GM19455 (cell line): Measurements from ENCODE around the gene PTPMT1.
"Not testable (repeated sequence)": the region's sequence is repeated elsewhere in the genome, so short reads cannot be mapped to it uniquely, and the experiment has no call there.

Experiments used
- ATAC-seq: cut with Tn5 transposase; IDR thresholded peaks from one replicate; pipeline ENCODE4 v1.9.1; 2021; ENCODE audit not compliant: unreplicated experiment

The PTPMT1 gene, protein sequence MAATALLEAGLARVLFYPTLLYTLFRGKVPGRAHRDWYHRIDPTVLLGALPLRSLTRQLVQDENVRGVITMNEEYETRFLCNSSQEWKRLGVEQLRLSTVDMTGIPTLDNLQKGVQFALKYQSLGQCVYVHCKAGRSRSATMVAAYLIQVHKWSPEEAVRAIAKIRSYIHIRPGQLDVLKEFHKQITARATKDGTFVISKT

DNA sequence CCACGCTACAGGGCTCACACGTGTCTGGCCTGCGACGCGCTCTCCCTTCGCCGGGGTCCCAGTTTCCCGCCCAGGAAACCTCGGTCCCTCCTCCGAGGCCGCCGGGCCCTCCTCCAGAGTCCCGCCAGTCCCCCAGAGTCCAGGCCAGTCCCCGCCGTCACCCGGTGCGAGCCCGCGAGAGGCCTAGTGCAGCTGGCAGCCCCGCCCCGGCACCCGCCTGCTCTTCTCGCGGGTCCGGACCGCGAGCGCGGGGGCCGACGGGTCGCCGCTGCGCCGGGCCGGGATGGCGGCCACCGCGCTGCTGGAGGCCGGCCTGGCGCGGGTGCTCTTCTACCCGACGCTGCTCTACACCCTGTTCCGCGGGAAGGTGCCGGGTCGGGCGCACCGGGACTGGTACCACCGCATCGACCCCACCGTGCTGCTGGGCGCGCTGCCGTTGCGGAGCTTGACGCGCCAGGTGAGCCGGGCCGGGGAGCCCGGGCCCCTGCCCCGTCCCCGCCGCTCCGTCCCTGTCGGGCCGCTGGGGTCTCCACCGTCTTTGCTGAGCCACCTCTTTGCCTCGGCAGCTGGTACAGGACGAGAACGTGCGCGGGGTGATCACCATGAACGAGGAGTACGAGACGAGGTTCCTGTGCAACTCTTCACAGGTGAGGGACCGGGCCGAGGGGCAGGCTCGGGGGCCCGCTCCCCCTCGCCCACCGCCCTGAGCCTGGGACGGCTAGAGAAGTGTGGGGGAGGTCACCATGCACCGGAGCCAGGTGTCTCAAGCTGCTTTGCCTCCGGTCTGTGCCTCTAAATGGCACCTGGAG, at the start of gene PTPMT1:
Gene PTPMT1, plus strand, starts transcription at position 260 of the 809 bp plus-strand sequence. Its CDS starts 24 bp downstream, at position 284.
- ATAC-seq: peak; percentile 89

DNA sequence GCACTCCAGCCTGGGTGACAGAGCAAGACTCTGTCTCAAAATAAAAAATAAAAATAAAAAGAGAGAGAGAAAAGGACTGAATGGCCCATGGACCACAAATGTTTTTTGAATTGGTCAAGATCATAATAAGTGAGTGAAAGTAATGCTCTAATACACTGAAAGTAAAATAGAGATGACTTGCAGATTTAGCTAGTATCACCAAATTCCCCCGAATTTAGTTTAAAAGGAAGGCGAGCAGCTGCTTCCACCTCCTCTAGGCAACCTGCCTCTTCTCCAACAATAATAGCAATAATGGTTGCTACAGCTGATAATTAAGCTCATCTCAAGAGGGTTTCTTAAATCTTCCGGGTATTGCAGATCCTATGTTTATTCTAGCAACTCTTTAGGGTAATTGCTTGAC, 49.2 kb upstream of the PTPMT1 start:
- no peak for ATAC-seq

DNA sequence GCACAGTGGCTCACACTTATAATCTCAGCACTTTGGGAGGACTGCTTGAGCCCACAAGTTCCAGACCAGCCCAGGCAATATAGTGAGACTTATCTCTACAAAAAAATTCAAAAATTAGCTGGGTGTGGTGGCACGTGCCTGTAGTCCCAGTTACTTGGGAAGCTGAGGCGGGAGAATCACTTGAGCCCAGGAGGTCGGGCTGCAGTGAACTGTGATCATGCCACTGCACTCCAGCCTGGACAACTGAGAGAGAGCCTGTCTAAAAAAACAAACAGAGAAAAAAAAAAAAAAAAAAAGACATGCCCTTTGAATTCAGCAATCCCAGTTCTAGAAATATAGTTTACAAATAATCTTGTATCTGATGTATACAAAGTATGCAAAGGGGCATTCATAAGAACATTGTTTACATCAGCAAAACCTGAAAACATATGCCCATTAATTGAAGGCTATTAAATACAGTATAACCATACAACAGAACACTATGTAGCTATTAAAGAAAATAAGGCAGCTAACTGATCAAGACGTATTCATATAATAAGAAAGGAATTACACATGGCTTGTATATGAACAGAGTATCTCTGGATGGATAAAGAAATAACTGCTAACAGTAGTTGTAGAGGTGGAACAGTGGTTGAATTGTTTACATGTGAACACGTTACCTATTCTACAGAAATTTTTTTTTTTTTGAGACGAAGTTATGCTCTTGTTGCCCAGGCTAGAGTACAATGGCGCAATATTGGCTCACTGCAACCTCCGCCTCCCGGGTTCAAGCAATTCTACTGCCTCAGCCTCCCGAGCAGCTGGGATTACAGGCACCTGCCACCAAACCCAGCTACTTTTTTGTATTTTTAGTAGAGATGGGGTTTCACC, 48.2 kb upstream of the PTPMT1 start:
- no peak for ATAC-seq

DNA sequence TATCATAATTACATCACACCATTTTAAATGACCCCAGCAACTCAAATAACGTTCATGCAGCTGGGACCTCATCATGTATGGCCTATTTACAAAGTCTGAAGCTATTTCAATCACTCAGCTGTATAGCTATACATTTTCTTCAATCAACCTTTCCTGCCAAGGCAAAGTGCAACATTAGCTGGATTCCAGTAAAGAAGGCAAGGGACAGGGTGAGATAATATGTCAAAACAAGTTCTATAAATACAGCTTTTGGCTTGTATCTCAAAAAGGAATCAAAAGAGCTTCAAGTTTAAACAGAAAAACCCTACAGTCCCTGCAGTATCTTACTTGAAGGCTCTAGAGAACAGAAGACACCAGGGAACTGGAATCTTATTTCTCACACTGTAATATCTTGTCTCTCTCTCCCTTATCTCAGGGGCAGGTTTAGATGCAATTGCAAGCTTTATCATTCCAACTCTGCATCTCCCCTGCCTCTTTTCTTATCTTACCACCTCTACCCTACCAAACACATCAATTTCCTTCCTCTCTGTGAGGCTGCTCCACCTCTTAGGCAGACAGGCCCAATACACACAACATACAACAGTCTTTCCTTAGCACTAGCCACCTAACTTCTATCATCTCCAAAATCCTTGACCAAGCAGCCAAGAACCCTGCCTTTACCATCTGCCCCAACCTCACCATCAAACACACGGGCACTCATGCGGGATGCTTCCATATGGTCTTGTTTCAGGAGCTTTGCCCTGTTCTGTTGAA, 47.0 kb upstream of the PTPMT1 start:
- ATAC-seq: no peak

DNA sequence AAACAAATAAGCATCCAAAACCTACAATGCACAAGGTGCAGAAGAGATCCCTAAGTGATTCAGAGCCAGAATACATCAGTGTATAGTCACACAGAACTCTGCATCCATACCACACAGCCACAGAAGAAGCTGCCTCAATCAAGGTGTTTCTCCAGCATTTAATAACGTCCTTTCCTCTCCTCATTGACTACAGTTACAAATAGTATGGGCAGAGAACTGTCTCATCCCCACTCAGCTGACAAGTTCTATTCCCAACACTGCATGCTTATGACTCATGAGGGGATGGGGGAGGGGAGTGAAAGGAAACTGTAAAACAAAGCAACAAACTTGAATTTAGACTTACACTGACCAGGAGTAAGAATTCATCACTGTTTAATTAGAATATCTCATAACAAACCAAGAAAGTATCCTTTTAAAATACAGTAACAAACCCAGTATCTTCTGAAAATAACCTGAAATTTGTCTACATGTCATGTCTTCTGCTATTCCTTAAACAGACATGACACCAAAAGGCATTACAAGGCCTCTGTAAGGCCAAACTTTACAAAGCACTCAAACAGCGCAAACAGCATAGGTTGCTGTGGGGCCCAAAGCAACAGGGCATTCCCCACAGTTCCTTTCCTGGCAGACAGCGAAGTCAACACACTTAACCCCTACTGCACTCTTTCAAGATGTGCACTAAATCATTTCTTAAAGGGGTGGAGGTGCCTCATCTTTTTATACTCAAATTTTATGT, 41.7 kb upstream of the PTPMT1 start:
- no peak for ATAC-seq

DNA sequence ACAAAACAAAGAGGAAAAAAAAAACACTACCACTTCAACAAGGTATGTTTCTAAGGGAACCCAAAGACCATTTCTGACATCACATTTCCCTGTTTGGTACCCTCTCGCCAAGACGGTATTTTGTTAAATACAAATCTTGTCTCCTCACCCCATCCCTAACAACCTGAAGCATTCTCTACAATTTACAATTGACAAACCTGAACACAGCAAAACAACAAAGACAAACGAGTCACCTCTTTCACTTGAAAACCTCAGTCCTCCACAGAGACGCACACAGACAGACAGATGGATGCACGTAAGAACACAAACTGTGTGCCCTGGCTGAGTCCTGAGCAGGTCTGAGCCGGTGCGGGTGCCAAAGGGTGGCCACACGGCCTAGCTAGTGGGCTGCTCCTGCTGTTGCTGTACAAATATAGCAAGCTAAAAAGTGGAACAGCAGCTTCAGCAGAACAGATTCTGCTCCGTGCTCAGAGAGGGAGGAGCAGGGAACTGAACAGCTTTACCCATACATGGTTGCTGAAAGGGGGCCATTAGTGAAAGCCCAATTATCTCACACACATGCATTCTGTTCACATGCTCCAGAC, 41.0 kb upstream of the PTPMT1 start:
- ATAC-seq: no peak

DNA sequence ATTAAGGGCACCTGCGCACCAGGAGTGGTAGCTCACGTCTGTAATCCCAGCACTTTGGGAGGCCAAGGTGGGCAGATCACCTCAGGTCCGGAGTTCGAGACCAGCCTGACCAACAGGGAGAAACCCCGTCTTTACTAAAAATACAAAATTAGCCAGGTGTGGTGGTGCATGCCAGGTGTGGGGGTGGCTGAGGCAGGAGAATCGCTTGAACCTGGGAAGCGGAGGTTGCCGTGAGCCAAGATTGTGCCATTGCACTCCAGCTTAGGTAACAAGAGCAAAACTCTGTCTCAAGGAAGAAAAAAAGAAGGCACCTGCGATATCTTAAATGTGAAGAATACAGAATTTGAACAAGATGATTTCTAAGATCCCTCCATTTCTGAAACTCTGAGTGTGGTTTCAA, 39.4 kb upstream of the PTPMT1 start:
- not testable (repeated sequence) for ATAC-seq

DNA sequence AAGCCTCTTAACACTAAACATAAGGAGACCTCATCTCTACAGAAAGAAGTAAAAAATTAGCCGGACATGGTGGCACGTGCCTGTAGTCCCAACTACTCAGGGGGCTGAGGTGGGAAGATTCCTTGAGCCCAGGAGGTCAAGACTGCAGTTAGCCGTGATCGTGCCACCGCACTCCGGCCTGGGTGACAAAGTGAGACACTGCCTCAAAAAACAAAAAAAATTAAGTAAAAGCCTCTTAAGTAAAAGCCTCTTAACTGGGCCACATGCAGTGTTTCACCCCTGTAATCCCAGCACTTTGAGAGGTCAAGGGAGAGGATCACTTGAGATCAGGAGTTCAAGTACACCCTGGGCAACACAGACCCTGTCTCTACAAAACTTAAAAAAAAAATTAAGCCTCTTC, 38.2 kb upstream of the PTPMT1 start:
- ATAC-seq: no peak

DNA sequence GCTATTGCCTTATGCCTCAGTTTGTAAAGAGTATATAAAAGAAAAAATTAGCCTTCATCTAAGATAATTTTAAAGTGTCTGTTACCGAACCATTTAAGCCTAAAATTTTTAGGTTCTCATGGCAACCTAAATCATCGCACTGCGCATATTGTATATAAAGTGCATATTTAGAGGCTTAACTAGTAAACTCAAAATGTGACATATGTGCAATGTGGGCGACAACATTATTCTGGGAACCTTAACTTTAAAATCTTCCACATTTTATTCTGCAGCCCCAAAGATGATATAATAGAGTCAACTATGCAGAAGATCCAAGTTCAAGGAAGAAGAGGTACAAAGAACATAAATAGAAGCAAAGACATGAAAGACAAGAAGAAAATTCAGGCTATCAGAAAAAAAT, 35.4 kb upstream of the PTPMT1 start:
- ATAC-seq: no peak

DNA sequence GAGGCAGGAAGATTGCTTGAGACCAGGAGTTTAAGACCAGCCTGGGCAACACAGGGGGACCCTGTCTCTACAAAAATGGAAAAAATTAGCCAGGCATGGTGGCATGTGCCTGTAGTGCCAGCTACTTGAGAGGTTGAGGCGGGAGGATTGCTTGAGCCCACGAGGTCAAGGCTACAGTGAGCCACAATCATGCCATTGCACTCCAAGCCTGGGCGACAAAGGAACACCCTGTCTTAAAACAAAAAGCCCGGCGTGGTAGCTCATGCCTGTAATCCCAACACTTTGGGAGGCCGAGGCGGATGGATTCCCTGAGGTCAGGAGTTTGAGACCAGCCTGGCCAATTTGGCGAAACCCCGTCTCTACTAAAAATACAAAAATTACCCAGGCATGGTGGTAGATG, 34.7 kb upstream of the PTPMT1 start:
- not testable (repeated sequence) for ATAC-seq

DNA sequence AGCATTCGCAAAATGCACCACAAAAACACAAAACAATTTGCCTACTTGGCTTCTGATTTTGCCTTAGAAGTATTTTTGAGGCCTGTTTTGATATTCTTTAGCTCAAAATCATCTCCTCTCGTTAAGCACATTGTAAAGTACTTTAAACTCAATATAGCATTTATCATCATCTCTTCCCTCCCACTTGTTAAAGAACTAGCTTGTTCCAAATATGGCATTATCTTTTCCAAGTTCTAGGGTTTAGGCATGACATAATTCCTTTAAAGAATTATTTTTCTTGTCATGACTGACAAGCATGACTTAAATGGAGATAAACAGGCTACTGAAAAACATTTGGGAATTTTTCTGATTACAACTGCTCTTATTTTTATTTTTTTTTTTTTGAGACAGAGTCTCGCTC, 33.7 kb upstream of the PTPMT1 start:
- ATAC-seq: no peak

DNA sequence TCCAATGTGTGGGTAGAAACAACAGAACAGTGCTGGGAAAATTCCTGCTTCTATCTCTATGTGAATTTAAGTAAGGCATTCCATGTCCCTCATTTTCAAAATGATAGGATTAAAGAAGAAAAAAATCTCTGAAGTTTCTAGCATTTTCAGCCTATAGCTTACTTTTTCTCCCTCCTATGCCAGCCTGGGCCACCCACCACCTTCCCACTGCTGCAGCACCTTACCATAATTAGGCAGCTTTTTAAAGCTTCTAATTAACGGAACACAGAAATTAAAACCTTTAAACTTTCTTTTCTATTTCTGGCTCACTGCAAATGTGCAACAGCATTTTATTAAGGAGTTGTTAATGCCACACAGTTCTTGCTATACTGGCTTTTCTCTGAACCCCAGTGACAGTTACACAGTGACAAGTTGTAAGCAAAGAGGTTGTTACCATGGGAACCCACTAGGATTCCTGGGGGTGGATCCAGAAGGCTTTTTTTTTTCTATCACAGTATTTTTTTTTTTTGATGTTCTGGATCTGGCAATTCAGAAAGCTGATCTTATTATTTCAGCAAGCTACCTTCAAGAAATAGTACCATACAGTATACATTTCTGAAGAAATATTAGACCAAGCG, 32.7 kb upstream of the PTPMT1 start:
- ATAC-seq: no peak

DNA sequence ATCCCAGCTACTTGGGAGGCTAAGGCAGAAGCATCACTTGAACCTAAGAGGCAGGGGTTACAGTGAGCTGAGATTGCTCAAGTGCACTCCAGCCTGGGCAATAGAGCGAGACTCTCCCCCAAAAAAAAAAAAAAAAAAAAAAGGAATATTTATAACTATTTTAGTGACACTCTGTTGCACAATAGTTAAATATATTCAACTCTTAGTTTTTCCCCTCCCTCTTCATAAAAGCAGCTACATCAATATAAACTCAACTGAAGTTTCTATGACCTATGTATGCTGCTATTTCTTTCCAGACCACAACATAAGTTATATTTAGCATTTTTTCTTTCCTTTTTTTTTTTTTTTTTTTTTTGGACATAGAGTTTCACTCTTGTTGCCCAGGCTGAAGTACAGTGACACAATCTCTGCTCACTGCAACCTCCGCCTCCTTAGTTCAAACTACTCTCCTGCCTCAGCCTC, 31.7 kb upstream of the PTPMT1 start:
- no peak for ATAC-seq

DNA sequence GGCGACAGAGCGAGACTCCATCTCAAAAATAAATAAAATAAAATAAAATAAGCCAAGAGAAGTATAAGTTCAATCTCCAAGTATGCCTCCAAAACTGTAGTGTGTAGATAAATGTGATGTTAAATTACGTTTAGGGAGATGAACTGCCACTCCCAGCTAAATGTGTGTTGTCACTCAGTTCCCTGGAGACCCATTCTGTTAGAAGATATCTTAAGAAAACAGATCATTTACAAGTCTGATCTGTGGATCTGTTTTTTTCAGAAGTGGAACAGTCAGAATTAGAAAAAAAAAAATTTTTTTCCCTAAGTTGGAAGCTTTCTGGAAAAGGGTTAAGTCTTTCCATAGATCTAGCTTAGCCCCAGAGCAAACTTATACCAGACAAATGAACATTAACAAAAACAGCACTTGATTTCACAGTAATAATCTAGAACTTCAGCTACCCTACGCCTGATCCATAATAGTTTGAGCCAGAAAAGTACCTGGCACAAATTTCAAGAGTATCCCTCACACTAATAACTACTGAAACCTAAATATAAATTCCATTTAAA, 30.6 kb upstream of the PTPMT1 start:
- no peak for ATAC-seq

DNA sequence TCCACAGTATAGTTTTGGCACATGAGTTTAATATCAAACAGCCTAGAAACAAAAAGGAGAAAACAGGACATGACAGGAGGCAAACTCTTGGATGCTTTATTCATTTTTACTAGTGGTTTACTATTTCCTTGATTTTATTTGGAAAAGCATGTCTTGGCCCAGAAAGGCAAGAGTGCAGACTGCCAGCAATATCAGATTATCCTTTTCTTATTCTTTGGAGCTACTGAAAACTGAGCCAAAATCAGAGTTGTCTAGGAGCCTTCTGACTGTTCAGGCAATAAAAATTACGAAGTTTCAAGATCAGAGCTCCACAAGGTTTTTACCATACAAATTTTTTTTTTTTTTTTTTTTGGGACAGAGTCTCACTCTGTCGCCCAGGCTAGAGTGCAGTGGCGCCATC, 28.5 kb upstream of the PTPMT1 start:
- ATAC-seq: no peak

DNA sequence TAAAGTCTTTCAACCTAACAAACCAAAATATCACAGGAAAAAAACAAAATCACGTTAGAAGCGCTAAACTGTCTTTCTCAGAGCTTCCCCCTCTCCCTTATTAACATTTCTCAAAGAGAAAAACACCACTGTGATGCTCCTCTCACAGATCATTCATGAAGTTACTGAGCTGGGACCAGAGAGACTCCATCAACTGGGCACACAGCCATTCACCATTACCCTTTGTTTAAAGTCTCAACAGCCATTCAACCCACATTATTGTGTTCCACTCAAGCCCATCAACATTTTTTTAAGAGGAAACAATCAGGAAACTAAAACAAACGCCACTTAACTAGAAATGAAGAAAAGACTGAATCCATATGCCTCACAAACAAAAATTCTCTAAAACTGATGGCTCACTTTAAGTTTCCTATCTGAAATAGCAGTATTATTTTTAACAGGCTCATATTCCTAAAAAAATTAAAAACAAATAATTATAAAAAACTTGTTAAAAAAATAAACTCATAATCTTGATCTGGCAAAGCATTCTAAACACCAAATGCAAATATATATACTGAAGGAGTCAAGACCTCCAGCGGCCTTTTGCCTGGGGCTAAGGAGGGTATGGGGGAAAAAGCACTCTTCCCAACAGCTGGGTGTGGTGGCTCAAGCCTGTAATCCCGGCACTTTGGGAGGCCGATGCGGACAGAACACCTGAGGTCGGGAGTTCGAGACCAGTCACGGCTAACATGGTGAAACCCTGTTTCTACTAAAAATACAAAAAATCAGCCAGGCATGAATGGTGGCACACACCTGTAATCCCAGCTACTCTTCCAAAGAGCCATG, 26.4 kb upstream of the PTPMT1 start:
- no peak for ATAC-seq

DNA sequence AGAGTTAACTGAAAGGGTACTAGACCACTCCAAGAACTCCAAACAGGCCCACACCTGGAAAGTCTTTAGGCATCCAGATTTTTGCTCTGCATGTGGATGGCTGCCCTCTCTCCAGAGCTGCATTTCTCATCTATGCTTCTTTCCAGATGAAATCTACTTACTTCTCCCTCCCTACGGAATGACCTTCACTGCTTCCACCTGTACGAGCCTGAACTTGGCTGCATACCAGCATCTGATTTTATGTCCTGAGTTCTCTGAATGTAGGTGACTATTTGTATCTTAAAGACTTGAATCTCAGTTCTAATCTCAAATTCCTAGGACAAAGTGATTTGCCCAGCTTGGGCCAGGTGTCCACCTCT, 25.7 kb upstream of the PTPMT1 start:
- ATAC-seq: no peak

DNA sequence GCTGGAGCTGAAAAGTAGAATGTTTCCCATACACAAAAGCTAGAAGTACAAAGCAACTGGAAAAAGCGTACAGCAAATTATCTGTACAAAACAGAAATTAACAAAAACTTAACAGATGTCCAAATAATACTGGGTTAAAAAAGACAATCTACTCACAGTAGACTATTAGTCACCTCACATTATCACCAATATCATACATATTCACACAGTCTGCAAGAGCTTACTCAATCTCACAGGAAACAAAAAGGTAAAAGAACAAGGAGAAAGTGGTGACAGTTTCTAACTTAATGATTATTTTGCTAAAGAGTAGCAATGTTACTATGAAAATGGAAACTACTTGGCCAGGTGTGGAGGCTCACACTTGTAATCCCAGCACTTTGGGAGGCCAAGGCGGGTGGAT, 24.3 kb upstream of the PTPMT1 start:
- no peak for ATAC-seq
